Upper lobe of left lung (tissue), 4 donors: Measurements from ENCODE around the gene KCTD1.

Source experiments
- EP300 ChIP-seq, 4 donors: sonication (generic); formaldehyde crosslinking; IDR thresholded peaks; one replicate each; pipeline ENCODE4 v1.5.1; 2017; ENCODE audit warnings: antibody characterized with exemption in 4 of 4, control low read depth in 2 of 4
- POLR2A ChIP-seq, 4 donors: fragments of 450-650 bp; IDR thresholded peaks; one replicate each; pipeline ENCODE4 v1.5.1; 2016 to 2017; ENCODE audit warnings: antibody characterized with exemption in 4 of 4, mild to moderate bottlenecking in 2 of 4

- TF ChIP-seq POLR2A (IDR thresholded peaks at IDR 0.05) (no peak), EP300 (IDR thresholded peaks at IDR 0.05) (no peak)
Measured at GRCh38 chr18:26458526-26459232, 89.7 kb downstream of the KCTD1 start.
